ENCODE measurements around the gene APOL2.
"Not testable (repeated sequence)": the region's sequence is repeated elsewhere in the genome, so short reads cannot be mapped to it uniquely, and the experiment has no call there.

Gene APOL2

DNA sequence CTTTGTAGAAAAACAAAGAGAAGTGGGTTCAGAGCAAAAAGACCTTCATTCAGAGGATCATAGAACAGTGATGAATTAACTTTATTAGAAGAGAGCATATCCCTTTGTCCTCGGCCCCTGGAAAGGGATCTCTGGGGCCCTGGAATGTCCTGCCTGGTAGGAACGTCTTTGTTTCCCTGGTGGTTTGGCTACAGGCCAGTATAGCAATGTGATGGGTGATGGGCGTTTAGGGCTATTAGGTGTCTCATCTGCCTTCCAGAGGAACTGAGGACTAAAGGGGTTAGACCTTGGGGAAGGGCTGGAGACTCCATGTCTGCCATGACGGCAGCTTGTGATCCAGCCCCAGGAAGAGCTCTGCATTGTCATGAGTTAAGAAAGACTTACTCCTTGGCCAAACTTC, 46.8 kb downstream of the APOL2 start:
- no peaks in the 10 kb centered on the region for H3K27me3 ChIP-seq (ENCODE audit: control insufficient read depth in 1 of 2, insufficient read depth in 2 of 2, low read length in 2 of 2)
- no peak overlapping the region for H3K9ac ChIP-seq (ENCODE audit: low read length)
- H3K4me3 ChIP-seq (ENCODE audit: low read depth in 1 of 2, low read length in 2 of 2), result no peak overlapping the region
- no peak overlapping the region for H3K27ac ChIP-seq (ENCODE audit: low read depth, low read length)
- H3K4me1 ChIP-seq (ENCODE audit: insufficient read depth, low read length), result peaks cover 28% of the 10 kb centered on the region
- no peaks in the 10 kb centered on the region for H3K36me3 ChIP-seq (ENCODE audit: insufficient read depth, low read length)
- H3K9me3 ChIP-seq (ENCODE audit: low read length), result no peaks in the 10 kb centered on the region

DNA sequence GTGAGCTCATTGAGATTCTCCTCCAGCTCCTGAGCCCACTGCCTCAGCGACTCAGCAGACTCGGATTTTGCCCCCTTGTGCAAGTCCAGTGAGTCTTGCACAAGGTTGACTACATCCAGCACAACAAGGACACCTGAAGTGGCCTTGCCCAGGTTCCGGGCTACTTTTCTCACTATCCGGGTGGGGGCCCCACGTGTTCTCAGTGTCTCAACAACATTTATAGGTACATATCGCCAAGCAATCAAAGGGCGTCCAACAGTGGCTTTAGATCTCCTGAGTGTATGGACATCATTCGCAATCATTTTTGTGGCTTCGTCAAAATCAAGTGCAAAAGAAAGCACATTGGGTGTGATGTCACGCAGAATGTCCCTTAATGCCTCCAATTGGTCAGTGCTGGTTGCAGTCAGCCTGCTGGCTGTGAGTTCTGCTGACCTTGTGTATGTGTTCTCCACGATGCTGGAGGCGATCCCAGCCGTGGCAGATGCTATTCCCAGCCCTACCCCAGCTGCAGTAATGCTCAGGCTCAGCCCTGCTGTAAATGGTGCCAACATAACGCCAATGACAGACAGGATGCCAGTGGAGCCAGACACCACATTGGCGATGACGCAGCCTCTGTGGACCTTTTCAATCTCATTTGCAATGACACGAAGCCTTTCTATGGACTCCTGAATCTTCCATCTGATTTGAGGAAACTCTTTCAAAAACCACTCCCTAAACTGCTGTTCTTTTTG, 48.1 kb downstream of the APOL2 start:
- H3K27me3 ChIP-seq (ENCODE audit: control insufficient read depth in 1 of 2, insufficient read depth in 2 of 2, low read length in 2 of 2), result no peaks in the 10 kb centered on the region
- no peak overlapping the region for H3K4me3 ChIP-seq (ENCODE audit: low read depth in 1 of 2, low read length in 2 of 2)
- no peaks in the 10 kb centered on the region for H3K36me3 ChIP-seq (ENCODE audit: insufficient read depth, low read length)
- H3K27ac ChIP-seq (ENCODE audit: low read depth, low read length), result peak overlapping the region; percentile 19
- H3K4me1 ChIP-seq (ENCODE audit: insufficient read depth, low read length), result peaks cover 18% of the 10 kb centered on the region
- no peak overlapping the region for H3K9ac ChIP-seq (ENCODE audit: low read length)
- no peaks in the 10 kb centered on the region for H3K9me3 ChIP-seq (ENCODE audit: low read length)

GRCh38 chr22:36187862-36188261, 51.5 kb downstream of the APOL2 start:
- not testable (repeated sequence) for H3K4me1 ChIP-seq (ENCODE audit: insufficient read depth, low read length); H3K9ac ChIP-seq (ENCODE audit: low read length); H3K27me3 ChIP-seq (ENCODE audit: control insufficient read depth in 1 of 2, insufficient read depth in 2 of 2, low read length in 2 of 2); H3K4me3 ChIP-seq (ENCODE audit: low read depth in 1 of 2, low read length in 2 of 2); H3K36me3 ChIP-seq (ENCODE audit: insufficient read depth, low read length); H3K9me3 ChIP-seq (ENCODE audit: low read length); H3K27ac ChIP-seq (ENCODE audit: low read depth, low read length)

DNA sequence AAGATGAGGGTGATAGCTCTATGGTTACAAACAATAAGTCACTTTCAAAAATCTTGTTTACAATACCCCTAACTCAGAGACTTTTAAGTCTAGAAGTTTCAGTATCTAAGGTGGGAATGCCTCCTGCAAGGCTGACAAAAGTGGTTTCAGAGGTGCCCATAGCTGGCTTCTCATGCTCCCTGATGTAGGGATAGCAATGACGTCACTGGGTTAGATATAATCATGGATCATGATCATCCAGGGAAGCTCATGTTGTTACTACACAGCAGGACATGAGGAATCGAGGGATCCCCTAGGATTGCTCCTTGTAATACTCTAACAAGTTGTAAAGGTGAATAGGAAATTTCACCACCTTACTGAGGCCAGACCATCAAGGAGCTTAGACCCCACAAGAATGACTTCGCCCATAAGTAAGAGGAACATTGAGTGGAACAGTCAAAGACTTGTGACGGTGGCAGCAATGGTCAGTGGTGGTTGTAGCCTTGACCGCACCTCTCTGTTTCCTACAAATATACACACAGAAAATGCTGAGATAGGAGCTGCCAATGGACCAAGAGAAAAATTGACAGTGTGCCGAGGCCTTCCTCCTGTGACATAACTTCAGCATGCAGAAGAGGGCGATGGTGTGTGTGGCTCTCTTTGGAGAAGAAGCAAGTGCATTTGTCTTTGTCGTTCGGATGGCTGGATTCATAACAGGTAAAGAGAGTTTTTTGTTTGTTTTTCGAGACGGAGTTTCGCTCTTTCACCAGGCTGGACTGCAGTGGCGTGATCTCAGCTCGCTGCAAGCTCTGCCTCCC, 53.3 kb downstream of the APOL2 start:
- Histone ChIP-seq H3K9me3 (ENCODE audit: low read length) (no peaks in the 10 kb centered on the region), H3K4me1 (ENCODE audit: insufficient read depth, low read length) (no peaks in the 10 kb centered on the region), H3K9ac (ENCODE audit: low read length) (no peak overlapping the region), H3K27ac (ENCODE audit: low read depth, low read length) (no peak overlapping the region), H3K4me3 (ENCODE audit: low read depth in 1 of 2, low read length in 2 of 2) (no peak overlapping the region), H3K27me3 (ENCODE audit: control insufficient read depth in 1 of 2, insufficient read depth in 2 of 2, low read length in 2 of 2) (no peaks in the 10 kb centered on the region), H3K36me3 (ENCODE audit: insufficient read depth, low read length) (no peaks in the 10 kb centered on the region)

- Histone ChIP-seq H3K27me3 (ENCODE audit: control insufficient read depth in 1 of 2, insufficient read depth in 2 of 2, low read length in 2 of 2) (no peaks in the 10 kb centered on the region), H3K4me3 (ENCODE audit: low read depth in 1 of 2, low read length in 2 of 2) (no peak overlapping the region), H3K9me3 (ENCODE audit: low read length) (no peaks in the 10 kb centered on the region), H3K4me1 (ENCODE audit: insufficient read depth, low read length) (no peaks in the 10 kb centered on the region), H3K36me3 (ENCODE audit: insufficient read depth, low read length) (no peaks in the 10 kb centered on the region), H3K27ac (ENCODE audit: low read depth, low read length) (no peak overlapping the region), H3K9ac (ENCODE audit: low read length) (no peak overlapping the region)
Observed at GRCh38 chr22:36184433-36185025, 54.8 kb downstream of the APOL2 start.

DNA sequence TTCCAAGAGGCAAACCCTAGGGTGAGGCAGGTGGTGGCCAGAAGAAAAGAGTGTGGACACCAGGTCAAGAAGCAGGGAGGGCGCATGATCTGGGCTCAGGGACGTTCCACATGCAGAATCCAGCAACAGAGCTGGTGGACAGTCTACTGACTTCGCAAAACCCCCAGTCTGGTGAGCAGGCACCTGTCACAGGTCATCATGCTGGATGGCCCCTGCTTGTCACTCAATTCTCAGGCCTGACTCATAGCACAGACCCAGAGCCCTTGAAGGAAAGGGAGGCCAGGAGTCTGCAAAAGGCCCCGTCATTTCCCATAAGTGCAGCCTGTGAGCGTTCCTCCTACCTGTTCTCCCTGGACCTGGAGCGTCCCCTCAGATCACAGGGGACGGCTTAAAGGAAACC, 55.9 kb downstream of the APOL2 start:
- no peak overlapping the region for H3K4me3 ChIP-seq (ENCODE audit: low read depth in 1 of 2, low read length in 2 of 2)
- H3K27me3 ChIP-seq (ENCODE audit: control insufficient read depth in 1 of 2, insufficient read depth in 2 of 2, low read length in 2 of 2), result no peaks in the 10 kb centered on the region
- H3K9me3 ChIP-seq (ENCODE audit: low read length), result no peaks in the 10 kb centered on the region
- no peaks in the 10 kb centered on the region for H3K4me1 ChIP-seq (ENCODE audit: insufficient read depth, low read length)
- no peak overlapping the region for H3K27ac ChIP-seq (ENCODE audit: low read depth, low read length)
- H3K9ac ChIP-seq (ENCODE audit: low read length), result no peak overlapping the region
- H3K36me3 ChIP-seq (ENCODE audit: insufficient read depth, low read length), result no peaks in the 10 kb centered on the region

DNA sequence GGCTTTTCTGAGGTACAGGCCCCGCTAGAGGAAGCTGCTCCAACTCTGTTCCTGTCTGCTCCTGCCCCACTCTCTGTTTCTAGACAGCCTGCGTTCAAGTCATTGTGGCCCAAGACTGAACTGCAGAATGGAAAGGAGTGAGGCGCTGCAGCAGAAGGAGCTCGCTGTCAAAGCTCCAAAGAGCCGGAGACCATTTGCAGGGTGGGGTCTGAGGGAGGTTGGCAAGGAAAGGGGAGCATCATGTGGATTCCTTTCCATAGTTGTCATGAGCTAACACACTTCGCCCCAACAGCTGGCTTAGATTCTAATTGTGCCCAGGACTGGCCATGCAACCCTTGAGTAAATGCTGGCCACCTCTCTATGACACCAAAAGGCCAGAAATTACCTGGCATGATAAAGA, 56.5 kb downstream of the APOL2 start:
- H3K27me3 ChIP-seq (ENCODE audit: control insufficient read depth in 1 of 2, insufficient read depth in 2 of 2, low read length in 2 of 2), result no peaks in the 10 kb centered on the region
- no peaks in the 10 kb centered on the region for H3K9me3 ChIP-seq (ENCODE audit: low read length)
- H3K27ac ChIP-seq (ENCODE audit: low read depth, low read length), result no peak overlapping the region
- no peak overlapping the region for H3K4me3 ChIP-seq (ENCODE audit: low read depth in 1 of 2, low read length in 2 of 2)
- no peaks in the 10 kb centered on the region for H3K36me3 ChIP-seq (ENCODE audit: insufficient read depth, low read length)
- no peak overlapping the region for H3K9ac ChIP-seq (ENCODE audit: low read length)
- H3K4me1 ChIP-seq (ENCODE audit: insufficient read depth, low read length), result no peaks in the 10 kb centered on the region

DNA sequence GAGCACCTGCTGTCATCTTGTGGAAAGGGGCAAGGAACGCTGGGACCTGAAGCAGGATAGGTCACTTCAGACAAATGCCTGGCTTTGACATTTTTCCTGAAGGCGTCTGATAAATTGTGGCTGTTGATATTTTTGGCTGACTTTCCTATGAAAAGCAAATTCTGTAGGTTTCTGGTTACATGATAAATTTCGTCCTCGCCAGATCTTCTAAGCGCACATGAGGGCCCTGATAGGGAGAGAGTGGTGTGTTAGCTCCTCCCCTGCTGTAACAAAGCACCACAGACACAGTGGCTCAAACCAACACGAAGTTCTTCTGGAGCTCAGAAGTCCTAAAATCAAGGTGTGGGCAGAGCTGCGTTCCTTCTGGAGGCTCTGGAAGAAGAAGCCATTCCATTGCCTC, 57.3 kb downstream of the APOL2 start:
- no peak overlapping the region for H3K9ac ChIP-seq (ENCODE audit: low read length)
- no peak overlapping the region for H3K4me3 ChIP-seq (ENCODE audit: low read depth in 1 of 2, low read length in 2 of 2)
- H3K36me3 ChIP-seq (ENCODE audit: insufficient read depth, low read length), result no peaks in the 10 kb centered on the region
- H3K27ac ChIP-seq (ENCODE audit: low read depth, low read length), result no peak overlapping the region
- H3K4me1 ChIP-seq (ENCODE audit: insufficient read depth, low read length), result no peaks in the 10 kb centered on the region
- H3K27me3 ChIP-seq (ENCODE audit: control insufficient read depth in 1 of 2, insufficient read depth in 2 of 2, low read length in 2 of 2), result no peaks in the 10 kb centered on the region
- H3K9me3 ChIP-seq (ENCODE audit: low read length), result no peaks in the 10 kb centered on the region

DNA sequence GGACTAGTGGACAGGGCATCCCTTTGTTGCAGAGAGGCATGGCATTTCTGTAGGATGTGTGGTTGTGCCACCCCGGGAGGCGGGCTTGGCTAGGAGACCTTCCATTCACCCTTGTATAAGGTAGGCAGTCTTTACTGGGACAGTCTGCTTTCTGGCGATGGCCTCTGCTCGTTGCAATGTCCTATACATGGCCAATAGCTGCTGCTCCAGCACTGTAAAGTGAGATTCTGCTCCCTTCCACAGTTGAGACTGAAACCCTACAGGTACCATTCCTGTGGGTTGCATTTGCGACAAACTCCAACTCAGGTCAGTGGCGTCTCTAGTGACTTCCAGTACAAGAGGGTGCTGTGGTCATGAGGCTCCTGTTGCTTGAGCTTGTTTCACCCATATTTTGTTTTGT, 58.4 kb downstream of the APOL2 start:
- no peaks in the 10 kb centered on the region for H3K4me1 ChIP-seq (ENCODE audit: insufficient read depth, low read length)
- no peak overlapping the region for H3K4me3 ChIP-seq (ENCODE audit: low read depth in 1 of 2, low read length in 2 of 2)
- no peaks in the 10 kb centered on the region for H3K36me3 ChIP-seq (ENCODE audit: insufficient read depth, low read length)
- no peaks in the 10 kb centered on the region for H3K27me3 ChIP-seq (ENCODE audit: control insufficient read depth in 1 of 2, insufficient read depth in 2 of 2, low read length in 2 of 2)
- H3K9ac ChIP-seq (ENCODE audit: low read length), result no peak overlapping the region
- no peaks in the 10 kb centered on the region for H3K9me3 ChIP-seq (ENCODE audit: low read length)
- H3K27ac ChIP-seq (ENCODE audit: low read depth, low read length), result no peak overlapping the region

DNA sequence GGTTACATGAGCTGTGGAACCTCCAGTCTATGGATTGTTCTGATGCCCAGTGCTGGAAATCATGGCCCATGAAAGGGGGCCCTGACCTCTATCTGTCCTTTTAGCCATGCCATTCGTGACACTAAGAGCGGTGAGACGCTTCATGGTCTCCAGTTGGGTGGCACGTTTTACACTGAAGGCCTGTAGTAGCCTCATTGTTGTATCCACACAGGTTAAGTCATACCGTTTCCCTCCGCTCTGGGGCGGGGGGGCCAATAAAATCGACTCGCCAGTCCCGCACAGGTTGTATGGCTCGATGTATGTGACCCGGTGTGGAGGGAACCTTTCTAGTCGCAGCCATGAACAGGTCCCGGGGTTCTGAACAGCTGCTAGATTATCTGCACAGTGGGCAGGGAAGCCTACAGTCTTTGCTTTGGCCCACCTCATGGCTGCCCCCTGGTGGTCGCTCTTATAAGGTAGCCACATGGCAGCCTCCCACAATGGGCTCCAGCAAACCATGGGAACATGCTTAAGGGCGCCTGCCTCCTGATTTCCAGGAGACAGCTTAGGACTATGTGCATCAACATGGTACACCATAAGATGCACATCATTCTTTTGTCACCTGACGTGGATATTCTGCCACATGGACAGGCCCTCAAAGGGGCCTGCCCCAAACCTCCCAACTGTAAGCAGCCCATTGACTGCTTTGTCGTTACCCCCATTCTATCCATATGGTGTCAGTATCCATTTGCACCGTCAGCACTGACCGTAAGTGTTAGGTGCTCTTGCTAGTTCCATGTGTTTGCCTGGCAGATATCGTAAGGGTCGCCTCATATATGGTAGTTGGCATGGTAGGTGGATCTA, 59.1 kb downstream of the APOL2 start:
- H3K9ac ChIP-seq (ENCODE audit: low read length), result no peak overlapping the region
- H3K4me3 ChIP-seq (ENCODE audit: low read depth in 1 of 2, low read length in 2 of 2), result no peak overlapping the region
- H3K27me3 ChIP-seq (ENCODE audit: control insufficient read depth in 1 of 2, insufficient read depth in 2 of 2, low read length in 2 of 2), result no peaks in the 10 kb centered on the region

GRCh38 chr22:36177160-36177559, 62.2 kb downstream of the APOL2 start:
- Histone ChIP-seq H3K4me1 (ENCODE audit: insufficient read depth, low read length) (no peaks in the 10 kb centered on the region), H3K9me3 (ENCODE audit: low read length) (no peaks in the 10 kb centered on the region), H3K9ac (ENCODE audit: low read length) (no peak overlapping the region), H3K27me3 (ENCODE audit: control insufficient read depth in 1 of 2, insufficient read depth in 2 of 2, low read length in 2 of 2) (no peaks in the 10 kb centered on the region), H3K27ac (ENCODE audit: low read depth, low read length) (no peak overlapping the region), H3K36me3 (ENCODE audit: insufficient read depth, low read length) (no peaks in the 10 kb centered on the region), H3K4me3 (ENCODE audit: low read depth in 1 of 2, low read length in 2 of 2) (no peak overlapping the region)

More for the DNA sequence above, 59.1 kb downstream of the APOL2 start:
- Histone ChIP-seq H3K36me3 (ENCODE audit: insufficient read depth, low read length) (no peaks in the 10 kb centered on the region), H3K9me3 (ENCODE audit: low read length) (no peaks in the 10 kb centered on the region), H3K4me1 (ENCODE audit: insufficient read depth, low read length) (no peaks in the 10 kb centered on the region), H3K27ac (ENCODE audit: low read depth, low read length) (no peak overlapping the region)

Measured in muscle layer of colon (tissue), 2 donors.